Loucy (cell line): ENCODE measurements around the gene PSMD11.

Experiments used
- CTCF ChIP-seq: fragments of 200-600 bp; sonication (generic); conservative IDR thresholded peaks from 2 replicates; pipeline ENCODE4 v1.5.1; 2014; ENCODE audit warnings: mild to moderate bottlenecking, antibody characterized with exemption, low read length
- EZH2phosphoT487 ChIP-seq: fragments of 200-600 bp; IDR thresholded peaks from 2 replicates; pipeline ENCODE4 v1.6.1; 2018; ENCODE audit warnings: antibody characterized with exemption, mild to moderate bottlenecking, moderate library complexity, borderline replicate concordance

- TF ChIP-seq CTCF (no peak), EZH2phosphoT487 (no peak)
Measured at GRCh38 chr17:32492648-32493289, 48.5 kb downstream of the PSMD11 start.
